ENCODE data around the gene GTF2A1L.
"Not testable (repeated sequence)": the region's sequence is repeated elsewhere in the genome, so short reads cannot be mapped to it uniquely, and the experiment has no call there.

Gene GTF2A1L

DNA sequence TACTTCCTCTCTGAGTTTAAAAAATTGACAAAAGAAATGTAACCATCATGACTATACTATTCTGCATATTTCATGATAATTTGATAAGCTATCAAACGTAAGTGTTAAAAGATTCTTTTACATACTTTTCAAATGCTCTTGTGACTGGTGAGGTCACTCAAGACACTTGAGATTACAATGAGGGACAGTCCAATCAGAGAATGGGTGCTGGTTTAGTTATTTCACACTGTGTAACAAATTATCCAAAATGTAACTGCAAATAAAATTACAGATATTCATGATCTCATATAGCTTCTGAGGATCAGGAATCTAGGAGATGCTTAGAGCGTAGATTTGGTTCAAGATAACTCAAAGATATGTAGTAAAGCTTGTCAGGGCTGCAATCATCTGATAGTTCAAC is 4.4 kb upstream of the GTF2A1L start:
- no peak for DNase-seq (ENCODE audit: low spot score)

DNA sequence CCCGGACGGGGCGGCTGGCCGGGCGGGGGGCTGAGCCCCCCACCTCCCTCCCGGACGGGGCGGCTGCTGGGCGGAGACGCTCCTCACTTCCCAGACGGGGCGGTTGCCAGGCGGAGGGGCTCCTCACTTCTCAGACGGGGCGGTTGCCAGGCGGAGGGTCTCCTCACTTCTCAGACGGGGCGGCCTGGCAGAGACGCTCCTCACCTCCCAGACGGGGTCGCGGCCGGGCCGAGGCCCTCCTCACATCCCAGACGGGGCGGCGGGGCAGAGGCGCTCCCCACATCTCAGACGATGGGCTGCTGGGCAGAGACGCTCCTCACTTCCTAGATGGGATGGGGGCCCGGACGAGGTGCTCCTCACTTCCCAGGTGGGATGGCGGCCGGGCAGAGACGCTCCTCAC is 3.1 kb upstream of the GTF2A1L start:
- DNase-seq (ENCODE audit: low spot score) = not testable (repeated sequence)

DNA sequence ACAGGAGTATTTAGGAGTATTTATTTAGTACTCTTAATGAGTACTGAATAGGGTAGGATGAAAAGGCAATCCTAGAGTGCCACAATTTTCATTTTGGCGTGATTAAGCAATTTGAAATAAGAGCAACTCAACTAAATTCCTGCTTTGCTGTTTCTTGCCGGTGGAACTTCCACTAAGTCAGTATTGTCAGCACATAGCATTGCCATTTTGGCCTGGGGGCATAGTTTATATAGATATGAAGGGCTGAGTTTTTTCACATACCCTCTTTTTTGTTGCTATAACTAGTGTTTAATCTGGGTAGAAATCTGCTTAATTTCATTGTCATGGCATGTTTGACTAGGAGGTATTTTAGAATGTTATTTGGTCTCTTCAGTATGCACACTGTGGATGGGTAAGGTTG is 1.9 kb downstream of the GTF2A1L start:
- DNase-seq (ENCODE audit: low spot score) = no peak

DNA sequence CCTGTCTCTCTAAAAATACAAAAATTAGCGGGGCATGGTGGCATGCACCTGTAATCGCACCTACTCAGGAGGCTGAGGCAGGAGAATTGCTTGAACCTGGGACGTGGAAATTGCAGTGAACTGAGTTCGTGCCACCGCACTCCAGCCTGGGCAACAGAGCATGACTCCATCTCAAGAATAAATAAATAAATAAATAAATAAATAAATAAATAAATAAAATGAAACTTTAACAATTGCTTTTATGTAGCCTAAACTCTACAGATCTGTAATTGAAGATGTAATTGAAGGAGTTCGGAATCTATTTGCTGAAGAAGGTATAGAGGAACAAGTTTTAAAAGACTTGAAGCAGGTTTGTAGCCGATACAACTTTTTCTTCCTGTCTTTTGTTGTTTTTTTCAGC is 2.9 kb downstream of the GTF2A1L start:
- no peak for DNase-seq (ENCODE audit: low spot score)

DNA sequence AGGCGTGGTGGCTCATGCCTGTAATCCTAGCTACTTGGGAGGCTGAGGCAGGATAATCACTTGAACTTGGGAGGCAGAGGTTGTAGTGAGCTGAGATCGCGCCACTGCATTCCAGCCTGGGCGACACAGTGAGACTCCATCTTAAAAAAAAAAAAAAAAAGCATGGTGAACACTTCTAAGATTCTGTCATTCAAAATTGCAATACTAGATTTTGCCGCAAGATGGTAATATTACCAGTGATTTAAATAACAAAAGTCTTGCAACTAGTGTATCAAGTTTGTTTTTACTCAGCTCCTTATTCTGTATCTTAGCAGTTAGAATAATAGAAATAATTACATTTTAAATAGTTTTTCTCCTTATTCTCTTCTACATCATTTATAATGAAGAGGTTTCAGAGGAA is 5.0 kb downstream of the GTF2A1L start:
- DNase-seq (ENCODE audit: low spot score) = not testable (repeated sequence)

DNA sequence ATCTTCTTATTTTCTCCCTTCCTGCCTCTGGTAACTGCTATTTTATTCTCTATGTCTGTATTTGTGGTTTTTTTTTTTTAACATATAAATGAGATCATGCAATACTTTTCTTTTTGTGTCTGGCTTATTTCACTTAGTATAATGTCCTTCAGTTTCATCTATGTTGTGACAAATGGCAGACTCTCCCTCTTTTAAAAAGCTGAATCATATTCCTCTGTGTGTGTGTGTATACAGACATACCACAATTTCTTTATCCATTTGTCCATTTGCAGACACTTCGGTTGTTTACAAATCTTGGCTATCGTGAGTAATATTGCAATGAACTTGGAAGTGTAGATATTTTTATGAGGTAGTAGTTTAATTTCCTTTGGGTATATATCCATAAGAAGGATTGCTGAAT is 7.0 kb downstream of the GTF2A1L start:
- no peak for DNase-seq (ENCODE audit: low spot score)

DNA sequence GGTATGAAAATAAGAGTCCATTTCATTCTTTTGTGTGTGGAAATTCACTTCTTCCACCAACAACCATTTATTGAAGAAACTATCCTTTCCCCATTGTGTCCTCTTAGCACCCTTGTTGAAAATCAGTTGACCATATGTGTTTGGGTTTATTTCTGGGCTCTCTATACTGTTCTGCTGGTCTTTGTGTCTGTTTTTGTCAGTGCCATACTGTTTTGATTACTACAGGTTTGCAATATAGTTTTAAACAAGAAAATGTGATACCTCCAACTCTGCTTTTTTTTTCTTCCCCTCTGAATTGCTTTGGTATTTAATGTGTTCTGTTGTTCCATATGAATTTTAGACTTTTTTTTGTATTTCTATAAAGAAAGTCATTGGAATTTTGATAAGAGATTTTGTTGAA is 8.4 kb downstream of the GTF2A1L start:
- no peak for DNase-seq (ENCODE audit: low spot score)

DNA sequence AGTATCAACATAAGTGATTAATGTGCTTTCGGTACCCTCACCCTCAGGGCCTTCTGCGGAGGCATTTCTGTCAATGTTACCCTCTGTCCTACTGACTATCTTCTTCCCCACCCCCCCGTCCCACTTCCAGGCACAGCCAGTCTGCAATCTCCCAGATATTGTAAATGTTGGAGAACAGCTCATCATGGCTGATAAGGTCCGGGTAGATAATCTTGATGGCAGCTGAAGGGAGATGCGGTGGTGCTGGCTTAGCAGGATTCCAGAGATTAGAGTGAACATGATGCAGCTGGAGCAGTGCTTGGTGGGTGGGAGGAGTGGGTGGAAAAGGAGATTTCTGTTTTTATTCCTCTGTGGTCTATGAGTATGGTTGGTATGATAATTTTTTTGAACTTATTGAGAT is 15.5 kb downstream of the GTF2A1L start:
- DNase-seq (ENCODE audit: low spot score) = no peak

DNA sequence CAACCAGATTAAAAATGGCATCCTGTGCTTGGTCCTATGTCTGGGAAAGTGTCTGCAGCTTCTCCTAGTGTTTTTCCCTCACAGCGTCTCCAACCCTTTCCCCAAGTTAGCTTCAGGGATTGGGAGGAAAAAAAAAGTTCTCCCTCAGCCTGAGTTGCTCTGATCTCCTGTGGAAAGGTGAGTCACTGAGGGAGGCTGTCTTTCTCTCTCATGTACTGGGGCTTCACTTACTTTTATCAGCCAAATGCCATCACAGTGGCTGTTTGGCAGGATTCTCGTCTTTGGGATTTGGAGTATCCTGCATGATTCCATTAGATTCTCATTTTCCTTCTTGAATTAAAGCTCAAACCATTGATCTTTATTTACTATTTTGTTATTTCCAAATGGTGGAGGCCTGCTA is 18.1 kb downstream of the GTF2A1L start:
- no peak for DNase-seq (ENCODE audit: low spot score)

DNA sequence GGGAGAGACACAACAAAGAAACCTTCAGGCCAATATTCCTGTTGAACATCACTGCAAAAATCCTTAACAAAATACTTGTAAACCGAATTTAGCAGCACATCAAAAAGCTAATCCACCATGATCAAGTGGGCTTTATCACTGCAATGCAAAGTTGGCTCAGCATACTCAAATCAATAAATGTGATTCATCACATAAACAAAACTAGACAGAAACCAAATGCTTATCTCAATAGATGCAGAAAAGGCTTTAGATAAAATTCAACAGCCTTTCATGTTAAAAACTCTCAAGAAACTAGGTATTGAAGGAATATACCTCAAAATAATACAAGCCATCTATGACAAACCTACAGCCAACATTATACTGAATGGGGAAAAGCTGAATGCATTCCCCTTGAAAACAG is 20.6 kb downstream of the GTF2A1L start:
- no peak for DNase-seq (ENCODE audit: low spot score)

DNA sequence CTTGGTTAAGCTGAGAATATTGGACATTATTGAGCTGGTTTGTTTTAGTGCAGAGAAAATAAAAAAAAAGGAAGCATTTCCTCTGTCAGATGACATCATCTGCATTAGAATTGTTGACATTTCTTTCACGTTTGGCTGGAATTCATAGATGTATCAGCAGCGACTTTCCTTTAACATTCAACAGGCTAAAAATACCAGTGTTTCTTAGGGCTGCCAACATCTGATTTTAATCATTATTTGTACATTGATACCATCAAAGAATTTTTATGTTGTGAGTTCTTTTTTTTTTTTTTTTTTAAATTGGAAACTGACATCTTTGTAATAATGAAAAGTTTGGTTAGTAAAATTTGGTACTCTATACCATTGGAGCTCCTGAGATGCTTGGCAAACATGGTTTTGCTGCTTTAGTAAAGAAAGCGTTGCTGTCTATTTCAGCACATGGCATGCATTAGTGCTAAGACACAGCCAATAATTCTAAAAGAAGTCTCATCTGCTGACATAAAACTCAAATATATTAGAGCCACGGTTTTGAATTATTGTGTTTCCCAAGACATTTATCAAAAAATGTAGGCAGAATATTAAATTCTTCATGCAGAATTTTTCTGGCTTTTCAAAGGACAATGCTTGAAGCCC is 33.6 kb downstream of the GTF2A1L start:
- peak; percentile 8 for DNase-seq (ENCODE audit: low spot score)

DNA sequence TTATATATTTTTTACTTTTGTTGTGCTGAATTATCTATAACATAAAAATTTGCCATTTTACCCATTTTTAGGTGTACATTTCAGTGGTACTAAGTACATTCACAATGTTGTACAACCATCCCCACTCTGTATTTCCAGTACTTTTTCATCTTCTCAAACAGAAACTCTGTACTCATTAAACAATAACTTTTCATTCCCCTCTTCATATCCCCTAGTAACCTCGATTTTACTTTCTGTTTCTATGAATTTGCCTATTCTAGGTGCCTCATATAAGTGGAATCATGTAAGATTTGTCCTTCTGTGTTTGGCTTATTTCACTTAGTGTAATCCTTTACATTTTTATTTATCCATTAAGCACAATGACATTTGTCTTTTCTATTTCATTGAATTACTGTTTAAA is 51.3 kb downstream of the GTF2A1L start:
- DNase-seq (ENCODE audit: low spot score) = no peak

DNA sequence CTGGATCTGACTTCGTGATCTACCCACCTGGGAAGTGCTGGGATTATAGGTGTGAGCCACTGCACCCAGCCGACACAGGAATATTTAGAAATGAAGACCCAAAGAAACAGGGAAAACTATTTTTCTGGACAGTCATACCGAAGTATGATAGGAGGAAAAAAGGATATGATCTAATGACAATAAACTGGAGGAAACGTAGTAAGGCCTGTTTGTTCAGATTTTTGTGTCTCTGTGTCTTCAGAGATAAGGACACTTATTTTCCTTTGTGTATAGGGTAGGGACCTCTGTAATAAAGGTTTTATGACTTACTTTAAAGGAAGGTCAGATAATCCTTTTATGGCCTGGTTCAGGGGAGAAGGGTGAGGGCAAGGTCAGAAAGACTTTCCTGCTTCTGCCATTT is 55.9 kb downstream of the GTF2A1L start:
- DNase-seq (ENCODE audit: low spot score) = no peak

DNA sequence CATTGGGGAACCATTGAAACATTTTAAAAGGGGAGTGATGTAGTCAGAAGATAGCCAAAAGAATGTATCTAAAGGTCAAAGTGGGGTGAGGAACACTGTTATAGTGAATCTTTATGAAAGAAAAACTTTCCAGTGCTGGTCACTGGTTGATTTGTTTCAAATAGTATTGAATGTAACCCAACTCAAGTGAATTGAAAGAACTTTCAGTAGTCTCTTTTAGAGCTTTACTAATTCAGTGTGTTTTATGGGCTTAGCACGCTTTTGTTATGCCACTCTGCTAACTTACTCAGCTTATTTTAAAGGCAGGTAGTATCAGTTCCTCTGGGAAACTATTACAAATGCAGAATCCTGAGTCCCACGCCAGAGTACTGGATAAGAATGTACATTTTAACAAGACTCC is 57.3 kb downstream of the GTF2A1L start:
- no peak for DNase-seq (ENCODE audit: low spot score)

DNA sequence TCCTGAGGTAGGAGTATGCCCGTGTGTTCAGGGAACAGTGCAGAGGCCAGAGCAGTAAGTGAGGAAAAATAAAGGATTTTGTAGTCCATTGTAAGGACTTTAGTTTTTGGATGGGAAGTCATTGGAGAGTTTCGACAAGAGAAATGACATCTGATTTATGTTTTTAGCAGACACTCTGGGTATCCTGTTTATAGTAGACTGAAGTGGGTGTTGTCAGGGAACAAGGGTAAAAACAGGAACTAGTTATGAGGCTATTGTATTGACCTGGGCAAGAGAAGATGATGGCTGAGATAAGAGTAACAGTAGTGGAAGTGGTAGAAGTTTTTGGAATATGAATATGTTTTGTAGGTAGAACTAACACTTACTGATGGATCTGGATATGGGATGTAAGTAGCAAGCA is 59.8 kb downstream of the GTF2A1L start:
- no peak for DNase-seq (ENCODE audit: low spot score)

DNA sequence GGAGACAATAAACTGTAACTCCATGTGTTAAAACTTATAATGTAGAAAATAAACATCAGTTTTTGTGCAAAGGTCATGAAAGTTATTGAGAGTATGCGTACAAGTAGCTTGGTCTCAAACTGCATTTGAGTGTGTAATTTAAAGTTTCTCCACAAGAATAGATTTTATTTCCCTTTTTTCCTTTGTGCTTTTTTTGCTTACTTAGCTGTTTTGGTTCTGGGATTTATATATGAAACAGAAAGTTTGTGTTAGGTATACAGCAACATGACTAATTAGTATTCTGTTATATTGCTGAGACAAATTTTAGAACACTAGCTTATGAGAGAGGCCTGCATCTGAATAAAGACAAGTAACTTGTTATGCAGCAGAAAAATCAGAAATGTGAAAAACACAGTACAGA is 67.5 kb downstream of the GTF2A1L start:
- no peak for DNase-seq (ENCODE audit: low spot score)

DNA sequence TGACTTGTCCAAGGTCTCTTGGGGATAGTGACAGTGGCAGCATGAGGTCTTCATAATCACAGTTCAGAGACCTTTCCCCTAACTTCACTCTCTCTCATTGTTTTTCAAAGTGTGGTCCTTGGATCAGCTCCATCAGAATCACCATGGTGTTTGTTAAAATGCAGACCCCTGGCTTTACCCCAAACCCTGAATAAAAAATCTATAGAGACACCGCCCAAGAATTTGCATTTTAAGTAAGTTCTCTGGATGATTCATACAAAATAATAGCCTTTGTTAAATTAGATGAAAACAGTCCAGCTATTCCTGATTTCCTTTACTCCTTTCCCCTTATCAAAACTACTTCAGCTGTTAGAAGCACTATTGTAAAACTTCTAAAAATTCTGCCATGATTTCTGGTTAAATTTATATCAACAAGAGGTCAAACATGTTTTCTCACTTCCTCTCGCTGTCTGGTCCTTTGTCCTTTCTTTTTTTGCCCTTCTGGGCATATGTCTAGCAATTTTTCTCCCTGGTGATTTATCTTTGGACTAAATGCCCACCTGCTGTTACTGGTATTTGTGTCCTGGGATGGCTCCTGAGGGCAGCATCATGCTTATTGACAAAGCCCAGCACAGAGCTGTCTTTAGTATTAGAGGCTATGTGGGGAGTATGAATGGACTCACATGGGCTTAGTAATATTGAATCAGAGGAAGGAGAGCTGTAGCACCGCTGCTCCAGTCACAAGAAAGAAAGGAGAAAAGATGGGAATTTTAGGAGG is 74.5 kb downstream of the GTF2A1L start:
- no peak for DNase-seq (ENCODE audit: low spot score)

DNA sequence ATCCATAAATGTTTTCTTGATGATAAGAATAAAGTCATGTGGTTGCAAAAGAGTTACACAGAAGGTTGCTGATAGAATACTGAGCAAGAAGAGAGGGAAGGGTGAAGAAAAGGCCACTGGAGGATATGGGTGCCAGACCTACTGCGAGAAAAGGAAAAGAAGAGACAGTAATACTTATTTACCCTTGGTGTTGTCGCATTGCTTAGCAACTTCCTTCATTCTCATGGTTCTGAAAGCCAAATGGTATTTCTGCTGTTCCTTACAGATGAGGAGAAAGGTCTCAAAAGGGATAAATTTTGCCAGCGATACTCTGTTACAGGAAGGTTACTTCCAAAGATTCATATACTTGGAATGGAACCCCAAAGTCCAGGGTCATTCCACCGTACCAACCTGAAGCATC is 75.4 kb downstream of the GTF2A1L start:
- DNase-seq (ENCODE audit: low spot score) = no peak

DNA sequence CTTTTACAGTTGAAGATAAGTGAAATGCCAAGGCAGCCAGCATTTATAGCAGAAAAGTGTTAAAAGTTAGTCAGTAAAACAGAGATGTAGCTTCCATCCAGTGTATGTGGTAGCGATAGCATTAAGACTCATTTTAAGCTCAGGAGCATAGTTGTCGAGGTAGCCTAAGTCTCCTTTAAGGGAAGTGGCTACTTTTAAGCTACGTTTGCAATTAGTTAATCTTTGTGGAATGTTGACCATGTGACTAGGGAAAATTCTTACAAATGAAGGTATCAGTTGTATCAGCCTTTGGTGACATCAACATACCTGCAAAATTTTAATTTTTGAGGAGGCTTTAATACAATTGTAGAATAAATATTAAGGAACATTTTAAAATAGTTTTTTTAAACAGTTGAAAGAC is 76.0 kb downstream of the GTF2A1L start:
- DNase-seq (ENCODE audit: low spot score) = no peak

DNA sequence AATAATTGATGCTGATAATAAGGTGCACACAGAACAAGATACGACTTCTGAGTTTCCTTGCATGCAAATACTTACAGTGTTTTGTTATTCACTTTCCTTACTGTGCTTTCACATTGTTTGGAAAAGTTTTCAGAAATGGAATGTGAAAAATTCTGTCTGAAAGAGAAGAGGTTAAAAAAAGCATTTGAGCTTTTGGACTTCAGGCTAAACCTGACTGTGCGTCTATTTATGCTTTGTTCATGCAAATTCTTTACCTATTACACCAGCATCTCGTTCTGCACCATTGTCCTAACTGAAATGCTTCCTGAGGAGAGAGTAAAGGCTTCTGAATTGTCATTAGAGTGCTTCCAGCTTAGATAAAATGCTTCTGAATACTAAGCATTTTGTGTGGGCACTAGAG is 76.5 kb downstream of the GTF2A1L start:
- DNase-seq (ENCODE audit: low spot score) = no peak

DNA sequence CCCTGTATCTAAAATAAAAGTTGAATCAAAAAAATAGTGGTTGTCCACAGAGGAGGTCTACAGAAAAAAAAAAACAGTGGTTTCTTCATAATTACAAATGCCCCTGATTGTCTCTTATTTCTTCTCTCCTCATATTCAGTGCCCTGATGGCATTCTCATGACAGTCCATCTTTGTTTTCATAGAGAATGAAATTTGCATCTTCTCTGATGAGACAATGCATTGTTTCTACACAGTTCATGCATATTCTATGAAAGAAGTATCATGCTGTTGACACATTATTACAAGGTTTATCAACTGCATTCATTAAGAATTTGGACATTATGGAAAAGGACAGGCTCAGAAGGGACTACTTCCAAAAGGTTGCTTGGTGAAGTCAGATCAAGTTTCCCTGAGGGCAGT is 78.3 kb downstream of the GTF2A1L start:
- DNase-seq (ENCODE audit: low spot score) = no peak

DNA sequence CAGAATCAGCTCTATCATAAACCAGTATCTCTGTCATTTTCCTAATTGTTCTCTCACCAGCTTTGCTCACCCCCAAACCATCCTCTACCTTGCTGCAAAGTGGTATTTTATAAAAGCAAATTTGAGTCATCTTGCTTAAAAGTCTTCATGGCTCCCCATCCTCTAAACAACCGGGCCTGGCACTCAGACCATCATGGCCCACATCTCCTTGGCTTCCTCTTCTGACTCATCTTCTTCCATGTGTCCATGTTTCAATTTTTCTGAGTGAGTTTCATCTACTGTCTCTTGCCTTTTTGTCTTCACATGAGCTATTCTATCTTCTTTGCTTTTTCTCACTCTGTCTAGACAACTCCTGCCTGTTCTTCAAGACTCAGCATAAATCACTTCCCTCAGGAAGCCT is 79.2 kb downstream of the GTF2A1L start:
- DNase-seq (ENCODE audit: low spot score) = no peak

DNA sequence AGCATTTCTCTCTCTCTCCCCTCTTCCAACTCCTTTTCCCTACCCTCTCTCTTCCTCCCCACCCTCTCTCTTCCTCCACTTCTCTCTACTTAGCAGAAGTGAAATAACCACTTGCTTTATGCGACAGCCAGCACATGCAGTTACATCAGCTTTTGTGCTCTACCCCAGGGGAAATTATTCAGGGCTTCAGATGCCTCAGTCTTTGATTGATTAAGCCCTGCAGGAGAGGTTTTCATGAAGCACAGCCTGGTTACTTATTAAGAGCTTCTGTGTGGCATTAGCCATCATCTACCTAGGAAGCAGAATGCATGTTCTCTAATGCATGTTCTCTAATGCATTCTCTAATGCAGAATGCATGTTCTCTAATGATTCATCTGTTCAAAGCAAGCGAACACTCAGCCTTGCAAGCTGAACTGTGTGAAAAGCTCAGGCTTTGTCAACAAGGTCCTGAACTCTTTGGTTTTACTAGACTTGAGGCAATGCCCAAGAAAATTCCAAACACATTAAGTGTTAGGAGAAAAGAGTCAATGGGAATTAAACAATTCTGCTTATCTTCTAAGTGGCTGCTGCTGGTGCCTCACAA is 81.8 kb downstream of the GTF2A1L start:
- DNase-seq (ENCODE audit: low spot score) = no peak

DNA sequence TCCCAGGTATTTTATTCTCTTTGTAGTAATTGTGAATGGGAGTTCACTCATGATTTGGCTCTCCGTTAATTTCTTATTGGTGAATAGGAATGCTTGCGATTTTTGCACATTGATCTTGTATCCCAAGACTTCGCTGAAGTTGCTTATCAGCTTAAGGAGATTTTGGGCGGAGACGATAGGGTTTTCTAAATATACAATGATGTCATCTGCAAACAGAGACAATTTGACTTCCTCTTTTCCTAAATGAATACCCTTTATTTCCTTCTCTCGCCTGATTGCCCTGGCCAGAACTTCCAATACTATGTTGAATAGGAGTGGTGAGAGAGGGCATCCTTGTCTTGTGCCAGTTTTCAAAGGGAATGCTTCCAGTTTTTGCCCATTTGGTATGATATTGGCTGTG is 86.0 kb downstream of the GTF2A1L start:
- not testable (repeated sequence) for DNase-seq (ENCODE audit: low spot score)

All from kidney capillary endothelial cell (primary cell).